H9 (cell line): ENCODE results near the gene CDH22. TPM values are rescaled to one million over a fixed set of nuclear protein-coding genes. Genes with fewer than 3 reads are reported as not detected.
A peak's percentile ranks its signal among the peaks of the same experiment; 100 is the strongest.

Experiments
- DNase-seq: peaks from one replicate; pipeline ENCODE4 v3.0.0-alpha.2; 2017
- H2AFZ ChIP-seq: one replicate; pipeline ENCODE4 v1.6.1; 2013; ENCODE audit warnings: mild to moderate bottlenecking, low read length, control low read depth, moderate library complexity
- H2AK5ac ChIP-seq: 2 replicates; pipeline ENCODE4 v1.6.1; 2013; ENCODE audit warnings: low read length, control low read depth, mixed read lengths; ENCODE audit not compliant: insufficient read length
- H2BK120ac ChIP-seq: one replicate; pipeline ENCODE4 v1.6.1; 2013; ENCODE audit warnings: low read depth, mild to moderate bottlenecking, low read length, control low read depth, inconsistent platforms; ENCODE audit not compliant: poor library complexity, severe bottlenecking
- H2BK12ac ChIP-seq: 2 replicates; pipeline ENCODE4 v1.6.1; 2013; ENCODE audit warnings: low read length, control low read depth, mixed read lengths, low read depth; ENCODE audit not compliant: insufficient read length
- H2BK15ac ChIP-seq: 2 replicates; pipeline ENCODE4 v1.6.1; 2013; ENCODE audit warnings: low read depth, low read length, control low read depth
- H2BK20ac ChIP-seq: one replicate; pipeline ENCODE4 v1.6.1; 2013; ENCODE audit warnings: low read depth, mild to moderate bottlenecking, low read length, control low read depth, inconsistent platforms; ENCODE audit not compliant: poor library complexity, severe bottlenecking
- H2BK5ac ChIP-seq: 2 replicates; pipeline ENCODE4 v1.6.1; 2013; ENCODE audit warnings: low read length, control low read depth, mixed read lengths; ENCODE audit not compliant: insufficient read length
- H3K14ac ChIP-seq: 2 replicates; pipeline ENCODE4 v1.6.1; 2013; ENCODE audit warnings: low read length, control low read depth; ENCODE audit not compliant: insufficient read depth
- H3K18ac ChIP-seq: 2 replicates; pipeline ENCODE4 v1.6.1; 2013; ENCODE audit warnings: low read depth, mild to moderate bottlenecking, mixed read lengths, low read length, control low read depth; ENCODE audit not compliant: insufficient read length
- H3K23ac ChIP-seq: 2 replicates; pipeline ENCODE4 v1.6.1; 2013; ENCODE audit warnings: low read length, control low read depth, mixed read lengths, low read depth; ENCODE audit not compliant: insufficient read length
- H3K23me2 ChIP-seq: 2 replicates; pipeline ENCODE4 v1.6.1; 2013; ENCODE audit warnings: low read depth, mild to moderate bottlenecking, mixed read lengths, low read length, control low read depth; ENCODE audit not compliant: insufficient read length, poor library complexity, severe bottlenecking
- H3K27ac ChIP-seq: 2 replicates; pipeline ENCODE4 v1.5.1; 2013; ENCODE audit warnings: low read length, control low read depth, mixed read lengths, low read depth; ENCODE audit not compliant: insufficient read length
- H3K27me3 ChIP-seq: 2 replicates; pipeline ENCODE4 v1.6.1; 2013; ENCODE audit warnings: low read length, control low read depth, inconsistent platforms; ENCODE audit not compliant: insufficient read depth
- H3K4ac ChIP-seq: 2 replicates; pipeline ENCODE4 v1.6.1; 2013; ENCODE audit warnings: low read depth, mild to moderate bottlenecking, control low read depth, inconsistent platforms, low read length, moderate library complexity
- H3K4me1 ChIP-seq: 2 replicates; pipeline ENCODE4 v1.6.1; 2013; ENCODE audit warnings: low read length, control low read depth, inconsistent platforms; ENCODE audit not compliant: insufficient read depth
- H3K4me2 ChIP-seq: 2 replicates; pipeline ENCODE4 v1.6.1; 2013; ENCODE audit warnings: low read length, control low read depth, mixed read lengths; ENCODE audit not compliant: insufficient read length, insufficient read depth
- H3K56ac ChIP-seq: 2 replicates; pipeline ENCODE4 v1.6.1; 2013; ENCODE audit warnings: low read depth, mild to moderate bottlenecking, mixed read lengths, low read length, control low read depth; ENCODE audit not compliant: insufficient read length
- H3K79me1 ChIP-seq: 2 replicates; pipeline ENCODE4 v1.6.1; 2013; ENCODE audit warnings: low read depth, mild to moderate bottlenecking, moderate library complexity, low read length, control low read depth, inconsistent platforms; ENCODE audit not compliant: insufficient read depth, poor library complexity, severe bottlenecking
- H3K79me2 ChIP-seq: 2 replicates; pipeline ENCODE4 v1.6.1; 2013; ENCODE audit warnings: low read length, control low read depth, inconsistent platforms; ENCODE audit not compliant: insufficient read depth
- H3K9ac ChIP-seq: 2 replicates; pipeline ENCODE4 v1.6.1; 2013; ENCODE audit warnings: low read length, control low read depth, mixed read lengths; ENCODE audit not compliant: insufficient read length; ENCODE audit errors: extremely low read depth
- H3K9me3 ChIP-seq: one replicate; pipeline ENCODE4 v1.6.1; 2013; ENCODE audit warnings: low read depth, low read length, inconsistent platforms; ENCODE audit not compliant: control insufficient read depth
- H3T11ph ChIP-seq: one replicate; pipeline ENCODE4 v1.6.1; 2013; ENCODE audit warnings: mild to moderate bottlenecking, low read length, control low read depth, inconsistent platforms
- H4K20me1 ChIP-seq: one replicate; pipeline ENCODE4 v1.6.1; 2013; ENCODE audit not compliant: control insufficient read depth, insufficient read length, insufficient read depth
- H4K5ac ChIP-seq: 2 replicates; pipeline ENCODE4 v1.6.1; 2013; ENCODE audit warnings: low read depth, mild to moderate bottlenecking, mixed read lengths, low read length, control low read depth; ENCODE audit not compliant: insufficient read length
- H4K8ac ChIP-seq: replicated peaks from 2 replicates; pipeline ENCODE4 v1.6.1; 2013; ENCODE audit warnings: low read length, control low read depth, mixed read lengths, low read depth; ENCODE audit not compliant: insufficient read length
- H4K91ac ChIP-seq: 2 replicates; pipeline ENCODE4 v1.6.1; 2013; ENCODE audit warnings: low read depth, mild to moderate bottlenecking, moderate library complexity, mixed read lengths, low read length, control low read depth; ENCODE audit not compliant: insufficient read length
- H3K27ac Mint-ChIP-seq, 3 experiments: 2 replicates in 2 of 3; 3 replicates in 1 of 3; pipeline ENCODE4 v1.8.0; 2020 to 2021; ENCODE audit warnings: mixed read lengths in 3 of 3, mild to moderate bottlenecking in 1 of 3, moderate library complexity in 1 of 3
- H3K27me3 Mint-ChIP-seq: 2 replicates; pipeline ENCODE4 v1.8.0; 2021; ENCODE audit warnings: low read depth, mild to moderate bottlenecking, moderate library complexity, mixed read lengths
- H3K36me3 Mint-ChIP-seq, 3 experiments: 2 replicates in 2 of 3; 3 replicates in 1 of 3; pipeline ENCODE4 v1.8.0; 2020 to 2021; ENCODE audit warnings: low read depth in 3 of 3, mixed read lengths in 3 of 3; ENCODE audit not compliant: insufficient read depth in 1 of 3
- H3K4me1 Mint-ChIP-seq, 2 experiments: 2 replicates each; pipeline ENCODE4 v1.8.0; 2020; ENCODE audit warnings: mixed read lengths in 2 of 2
- H3K4me3 Mint-ChIP-seq, 2 experiments: 2 replicates in 1 of 2; 3 replicates in 1 of 2; pipeline ENCODE4 v1.8.0; 2020 to 2021; ENCODE audit warnings: mild to moderate bottlenecking in 2 of 2, mixed read lengths in 2 of 2, moderate library complexity in 1 of 2
- H3K9me3 Mint-ChIP-seq, 2 experiments: 2 replicates in 1 of 2; 3 replicates in 1 of 2; pipeline ENCODE4 v1.8.0; 2020; ENCODE audit warnings: mild to moderate bottlenecking in 2 of 2, mixed read lengths in 2 of 2, moderate library complexity in 1 of 2
- CTCF ChIP-seq: fragments of 200-600 bp; sonication (generic); conservative IDR thresholded peaks from 3 replicates; pipeline ENCODE4 v1.8.0; 2021; ENCODE audit warnings: antibody characterized with exemption, mild to moderate bottlenecking
- WGBS: extraction: QIAGEN DNeasy Blood & Tissue Kit; methylation state at CpG from one replicate; pipeline ENCODE4 v1.1.7; 2013; ENCODE audit warnings: missing lambda C conversion rate, low lambda C conversion rate, mixed read lengths; ENCODE audit not compliant: insufficient read length; ENCODE audit errors: extremely low coverage; 5-methylcytosine and 5-hydroxymethylcytosine counted together
- total RNA-seq: library from RNA; stranded (reverse); gene quantifications from 2 replicates; pipeline ENCODE4 v1.2.1, GENCODE V29; 2021

The CDH22 gene
- total RNA-seq, 1 experiment from 2014 or later, result not detected

GRCh38 chr20:46353500-46354206, 45.4 kb upstream of the CDH22 start:
- no peaks in the 10 kb centered on the region for H3K9me3 ChIP-seq
- H3K27ac ChIP-seq, result no peak overlapping the region
- H4K20me1 ChIP-seq, result no peaks in the 10 kb centered on the region
- no peak overlapping the region for H2AFZ ChIP-seq
- no peak overlapping the region for H3K18ac ChIP-seq
- H2BK15ac ChIP-seq, result no peak overlapping the region
- H3K27me3 ChIP-seq, result no peaks in the 10 kb centered on the region
- no peak overlapping the region for H3K9ac ChIP-seq
- DNase-seq, result no peak
- H4K91ac ChIP-seq, result no peak overlapping the region
- no peak overlapping the region for H3K23ac ChIP-seq
- no peak overlapping the region for H3K56ac ChIP-seq
- H3K4me1 ChIP-seq, result no peaks in the 10 kb centered on the region; the same call in 1 of the 2 replicates
- no peak overlapping the region; a peak in 1 of 5 replicates for H3K4me3 Mint-ChIP-seq
- no peak for TF ChIP-seq CTCF
- H4K5ac ChIP-seq, result no peak overlapping the region
- H2BK12ac ChIP-seq, result no peak overlapping the region
- H3K79me1 ChIP-seq, result no peaks in the 10 kb centered on the region
- no peaks in the 10 kb centered on the region for H3K79me2 ChIP-seq
- no CpG with 5 or more reads among the region's 14 CpGs for WGBS
- H2AK5ac ChIP-seq, result no peak overlapping the region
- H3K4me1 Mint-ChIP-seq, result peaks cover 24 to 25% of the 10 kb centered on the region in 2 experiments
- peaks cover 11 to 58% (median 43%) of the 10 kb centered on the region in 3 experiments for H3K36me3 Mint-ChIP-seq
- H2BK120ac ChIP-seq, result no peak overlapping the region
- H3K14ac ChIP-seq, result no peak overlapping the region
- H2BK5ac ChIP-seq, result no peak overlapping the region
- no peak overlapping the region for H3K4ac ChIP-seq
- no peak overlapping the region for H3K4me2 ChIP-seq
- no peaks in the 10 kb centered on the region for H3K9me3 Mint-ChIP-seq
- no peak overlapping the region for H4K8ac ChIP-seq
- H3K27me3 Mint-ChIP-seq, result no peaks in the 10 kb centered on the region
- no peak overlapping the region for H2BK20ac ChIP-seq
- no peak overlapping the region for H3T11ph ChIP-seq
- no peaks in the 10 kb centered on the region for H3K23me2 ChIP-seq
- H3K27ac Mint-ChIP-seq, result peak overlapping the region in 1 of 3 experiments; percentile 73; a peak in 2 of 7 replicates
